Measurements from ENCODE around the gene GTF3C4. TPM values are rescaled to one million over a fixed set of nuclear protein-coding genes. Genes with fewer than 3 reads are reported as not detected.

GTF3C4 gene
- total and polyA plus RNA-seq, 2 of the 8 experiments (the other 6 are each of a cell fraction or from before 2014, with no cell fraction given), result 6.8 to 39.2 TPM

- ChIA-PET POLR2A (ENCODE audit: partially characterized antibody) (no interaction called here), CTCF (ENCODE audit: partially characterized antibody) (interaction anchor here (0.8 to 1.2 kb wide), 3 partner anchors 12 to 139 kb away, joined by 3 read pairs; no protein-coding TSS in a partner anchor)
- no peak overlapping the region for H3K14ac ChIP-seq (ENCODE audit: insufficient read length)
- no peak overlapping the region for H2AK5ac ChIP-seq (ENCODE audit: low read depth, low read length)
- H3K23me2 ChIP-seq (ENCODE audit: low read depth, low read length), result no peaks in the 10 kb centered on the region
- H3K4me1 ChIP-seq (replicated peaks in 1 of 4; ENCODE audit: control insufficient read depth in 3 of 4, insufficient read depth in 4 of 4, low read length in 3 of 4), result no peaks in the 10 kb centered on the region
- no peaks in the 10 kb centered on the region for H3K79me1 ChIP-seq (ENCODE audit: low read depth, low read length)
- H3K9me3 ChIP-seq (ENCODE audit: insufficient read depth in 2 of 2, low read depth in 1 of 2, low read length in 1 of 2), result no peaks in the 10 kb centered on the region
- H2BK5ac ChIP-seq (ENCODE audit: low read depth, low read length), result no peak overlapping the region
- H3K18ac ChIP-seq (ENCODE audit: extremely low read depth, low read length), result no peak overlapping the region
- no peak overlapping the region for H4K5ac ChIP-seq (ENCODE audit: insufficient read length, low read depth, low read length)
- no peak overlapping the region for H3K56ac ChIP-seq (replicated peaks; ENCODE audit: insufficient read length, low read depth, low read length)
- peaks cover 0 to 4% of the 10 kb centered on the region in 2 experiments for H4K20me1 ChIP-seq (replicated peaks in 1 of 2; ENCODE audit: control insufficient read depth in 1 of 2, insufficient read depth in 2 of 2, low read length in 2 of 2)
- H3K4ac ChIP-seq (replicated peaks; ENCODE audit: insufficient read length, low read depth, low read length), result no peak overlapping the region
- H3K27ac ChIP-seq (ENCODE audit: low read depth, low read length), result no peak overlapping the region
- H2BK12ac ChIP-seq (ENCODE audit: low read depth, low read length), result no peak overlapping the region
- H3K23ac ChIP-seq (ENCODE audit: insufficient read length), result no peak overlapping the region
- no peak overlapping the region for H3K4me3 ChIP-seq (ENCODE audit: extremely low read depth in 1 of 4, insufficient read depth in 2 of 4, low read depth in 3 of 4, low read length in 4 of 4)
- H3K36me3 ChIP-seq (ENCODE audit: control insufficient read depth in 2 of 4, insufficient read depth in 4 of 4, low read length in 3 of 4), result peaks cover 16 to 58% (median 45%) of the 10 kb centered on the region in 4 experiments; a peak in 7 of 8 replicates
- no peak overlapping the region for H3K4me2 ChIP-seq (ENCODE audit: insufficient read depth in 1 of 2, low read depth in 2 of 2, low read length in 2 of 2)
- H3K9ac ChIP-seq (replicated peaks in 1 of 4; ENCODE audit: extremely low read depth in 1 of 4, low read depth in 3 of 4, low read length in 3 of 4), result no peak overlapping the region
- 80% methylated on average over 4 of the region's 4 CpGs; no CpG with 5 or more reads in 1 of the 2 experiments for WGBS, 2 experiments (ENCODE audit: extremely low coverage in 1 of 2, insufficient coverage in 1 of 2, insufficient read length in 1 of 2, insufficient replicate concordance in 2 of 2, low coverage in 1 of 2, low lambda C conversion rate in 2 of 2, missing lambda C conversion rate in 1 of 2)
- H2BK120ac ChIP-seq (replicated peaks; ENCODE audit: low read depth, low read length), result no peak overlapping the region
- DNase-seq (ENCODE audit: low read depth in 1 of 2, low spot score in 2 of 2) (no peak), FAIRE-seq (no peak)
- H2BK20ac ChIP-seq (ENCODE audit: low read length), result no peak overlapping the region
- H4K91ac ChIP-seq (replicated peaks; ENCODE audit: insufficient read length, low read length), result no peak overlapping the region
- H2AFZ ChIP-seq (ENCODE audit: low read length), result no peak overlapping the region
- no peak overlapping the region for H4K8ac ChIP-seq (ENCODE audit: extremely low read depth, insufficient read depth, low read length)
- no peaks in the 10 kb centered on the region for H3K27me3 ChIP-seq (replicated peaks in 1 of 4; ENCODE audit: control insufficient read depth in 3 of 4, extremely low read depth in 1 of 4, insufficient read depth in 3 of 4, low read length in 3 of 4)
- H3K79me2 ChIP-seq (ENCODE audit: control insufficient read depth in 1 of 2, insufficient read depth in 2 of 2, low read length in 2 of 2), result no peaks in the 10 kb centered on the region
- H2BK15ac ChIP-seq (ENCODE audit: low read length), result no peak overlapping the region
- TF ChIP-seq ASH2L (IDR thresholded peaks at IDR 0.05; ENCODE audit: low read length), result no peak
- TF ChIP-seq SIN3A (conservative IDR thresholded peaks at IDR 0.05 in 1 of 2, IDR thresholded peaks at IDR 0.05 in 1 of 2; ENCODE audit: low read depth in 1 of 2, low read length in 2 of 2), result no peak
- TF ChIP-seq PHF8 (conservative IDR thresholded peaks at IDR 0.05; ENCODE audit: low read depth, low read length), result no peak
- no peak for TF ChIP-seq TBP (IDR thresholded peaks at IDR 0.05; ENCODE audit: low read depth, low read length)
- no peak for TF ChIP-seq SP4 (IDR thresholded peaks at IDR 0.05; ENCODE audit: low read length)
- TF ChIP-seq SP1 (IDR thresholded peaks at IDR 0.05; ENCODE audit: low read depth, low read length), result no peak
- no peak for TF ChIP-seq POU5F1 (IDR thresholded peaks at IDR 0.05; ENCODE audit: low read depth, low read length)
Measured at GRCh38 chr9:132647355-132647754, 22.9 kb upstream of the GTF3C4 start.

Data from H1 (cell line).